AG10803 (cell line): ENCODE results near the gene IL3.

ENCODE experiments used
- DNase-seq: peaks from one replicate; pipeline ENCODE4 v3.0.0; 2010; ENCODE audit warnings: low read depth
- H3K4me3 ChIP-seq: 2 replicates; pipeline ENCODE4 v1.5.1; 2011; ENCODE audit warnings: mild to moderate bottlenecking, low read length, control low read depth
- CTCF ChIP-seq: conservative IDR thresholded peaks from 2 replicates; pipeline ENCODE4 v1.5.1; 2011; ENCODE audit warnings: mild to moderate bottlenecking, low read length, control low read depth, inconsistent platforms

IL3 gene

GRCh38 chr5:132069994-132070393 is 9.5 kb downstream of the IL3 start:
- H3K4me3 ChIP-seq, result no peak overlapping the region
- TF ChIP-seq CTCF, result no peak
- DNase-seq, result no peak

- peak; percentile 16 for DNase-seq
- TF ChIP-seq CTCF, result no peak
- no peak overlapping the region for H3K4me3 ChIP-seq
These were observed 10.2 kb downstream of the IL3 start for GRCh38 chr5:132070460-132071337.

GRCh38 chr5:132071338-132071707 is 10.9 kb downstream of the IL3 start:
- DNase-seq, result no peak
- no peak for TF ChIP-seq CTCF
- no peak overlapping the region for H3K4me3 ChIP-seq

- TF ChIP-seq CTCF, result no peak
- no peak for DNase-seq
- no peak overlapping the region for H3K4me3 ChIP-seq
These were observed 11.6 kb downstream of the IL3 start for GRCh38 chr5:132072070-132072469.

- TF ChIP-seq CTCF, result no peak
- DNase-seq, result no peak
These were observed 12.1 kb downstream of the IL3 start for GRCh38 chr5:132072528-132072927.

GRCh38 chr5:132073231-132074013 is 13.0 kb downstream of the IL3 start, which contains the start of gene CSF2:
Gene CSF2, plus strand, starts transcription at chr5:132073789. Its CDS starts 35 bp downstream, at chr5:132073824.
- TF ChIP-seq CTCF, result no peak
- no peak within 1 kb of the TSS for H3K4me3 ChIP-seq
- no peak for DNase-seq

More at GRCh38 chr5:132072528-132072927, 12.1 kb downstream of the IL3 start:
- no peak overlapping the region for H3K4me3 ChIP-seq
